Measurements from ENCODE around the gene COPE. TPM values are rescaled to one million over a fixed set of nuclear protein-coding genes. Genes with fewer than 3 reads are reported as not detected.
A peak's percentile ranks its signal among the peaks of the same experiment; 100 is the strongest.

Gene COPE
- total RNA-seq, 1 donor from 2014 or later, result 67.8 TPM

DNA sequence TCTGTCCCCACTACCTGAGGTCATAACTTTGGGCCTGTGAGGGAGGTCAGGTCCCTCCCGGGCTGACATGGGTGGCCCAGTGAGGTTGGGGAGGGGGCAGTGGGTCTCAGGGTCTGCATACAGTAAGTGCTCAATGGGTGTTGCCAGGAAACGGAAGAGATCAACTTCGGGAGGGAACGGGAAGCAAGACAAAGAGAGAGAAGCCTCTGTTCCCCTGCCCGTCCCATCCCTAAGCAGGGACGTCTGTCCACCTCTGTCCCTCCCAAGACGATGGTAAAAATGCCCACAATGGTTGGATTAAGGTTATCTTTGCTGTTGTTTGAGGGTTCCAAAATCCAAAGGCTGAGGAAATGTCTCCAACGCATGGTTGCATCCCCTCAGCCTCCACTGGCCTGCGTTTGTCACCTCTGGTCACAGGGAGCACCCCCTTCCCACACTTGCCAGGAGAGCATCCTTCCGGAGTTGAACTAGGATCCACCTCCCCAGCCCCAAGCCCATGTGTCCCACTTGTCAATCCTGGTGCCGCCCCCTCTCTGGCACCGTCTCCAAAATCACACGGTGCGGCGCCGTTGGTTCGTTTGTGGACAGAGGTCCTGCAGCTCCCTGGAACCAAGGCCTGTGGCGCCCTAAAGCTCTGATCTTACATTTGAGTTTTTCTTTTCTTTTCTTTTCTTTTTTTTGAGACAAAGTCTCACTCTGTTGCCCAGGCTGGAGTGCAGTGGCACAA is 22.6 kb upstream of the COPE start:
- Histone ChIP-seq H3K36me3 (ENCODE audit: control insufficient read depth in 3 of 3, insufficient read depth in 3 of 3, low read length in 3 of 3) (peaks cover 10 to 13% (median 12%) of the 10 kb centered on the region in 3 donors), H3K27ac (ENCODE audit: low read depth, low read length) (peak overlapping the region; percentile 60), H3K4me1 (ENCODE audit: control insufficient read depth in 3 of 3, insufficient read depth in 3 of 3, low read length in 3 of 3) (peaks cover 18 to 26% (median 21%) of the 10 kb centered on the region in 3 donors), H3K9ac (ENCODE audit: low read depth in 1 of 3, low read length in 3 of 3) (peak overlapping the region in 1 of 3 donors; percentile 75), H3K4me3 (ENCODE audit: low read length in 3 of 3) (peak overlapping the region; percentile 52 to 68 (median 57)), H3K9me3 (ENCODE audit: control insufficient read depth in 3 of 3, low read length in 3 of 3) (no peaks in the 10 kb centered on the region), H3K27me3 (ENCODE audit: control insufficient read depth in 3 of 3, insufficient read depth in 3 of 3, low read length in 3 of 3) (no peaks in the 10 kb centered on the region)

DNA sequence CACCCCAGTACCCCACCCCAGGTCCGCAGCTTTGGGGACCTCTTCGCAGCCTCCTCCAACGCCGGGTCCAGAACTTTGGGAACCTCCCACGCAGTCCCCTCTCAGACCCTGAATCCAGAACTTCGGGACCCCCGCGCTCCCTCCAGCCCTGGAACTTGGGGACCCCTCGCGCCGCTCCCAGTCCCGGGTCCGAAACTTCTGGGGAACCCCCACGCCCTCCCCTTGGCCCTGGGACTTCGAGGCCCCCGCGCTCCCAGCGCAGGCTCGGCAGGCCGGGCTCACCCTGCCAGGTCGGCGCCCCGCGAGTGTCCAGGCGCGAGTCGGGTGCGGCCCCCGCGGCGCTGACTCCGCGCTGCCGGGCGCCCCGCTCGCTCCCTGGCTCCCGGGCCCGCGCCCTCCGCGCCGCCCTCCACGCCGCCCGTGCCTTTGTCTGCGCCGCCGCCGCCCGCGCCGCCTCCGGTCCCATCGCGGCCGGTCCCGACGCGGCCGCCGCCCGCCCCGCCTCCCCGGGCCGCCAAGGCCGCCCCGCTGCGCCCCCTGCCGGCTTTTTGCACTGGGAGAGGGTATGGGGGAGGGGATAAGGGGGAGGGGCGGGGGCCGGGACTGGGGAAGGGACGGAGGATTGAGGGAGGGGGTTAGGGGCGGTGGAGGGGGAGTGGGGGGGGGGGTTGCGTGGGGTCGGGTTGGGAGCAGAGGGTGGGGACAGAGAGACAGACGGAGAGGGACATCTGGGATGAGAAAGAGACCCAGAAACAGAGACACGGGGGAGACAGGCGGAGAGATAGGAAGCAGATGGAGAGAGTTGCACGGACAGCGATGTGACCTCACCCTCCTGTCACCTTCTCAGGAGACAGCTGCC is 21.8 kb upstream of the COPE start, which contains the start of gene HOMER3:
TSS of gene HOMER3 (minus strand) at position 449 of the 859 bp plus-strand sequence. CDS start 2,235 bp downstream, outside the sequence.
- peaks cover 18 to 26% (median 21%) of the 10 kb centered on the region in 3 donors for H3K4me1 ChIP-seq (ENCODE audit: control insufficient read depth in 3 of 3, insufficient read depth in 3 of 3, low read length in 3 of 3)
- H3K36me3 ChIP-seq (ENCODE audit: control insufficient read depth in 3 of 3, insufficient read depth in 3 of 3, low read length in 3 of 3), result peaks cover 4 to 6% (median 4%) of the 10 kb centered on the region in 3 donors
- H3K27me3 ChIP-seq (ENCODE audit: control insufficient read depth in 3 of 3, insufficient read depth in 3 of 3, low read length in 3 of 3), result no peaks in the 10 kb centered on the region
- peak within 1 kb of the TSS; percentile 86 to 94 (median 88) for H3K9ac ChIP-seq (ENCODE audit: low read depth in 1 of 3, low read length in 3 of 3)
- H3K27ac ChIP-seq (ENCODE audit: low read depth, low read length), result peak within 1 kb of the TSS; percentile 92
- H3K4me3 ChIP-seq (ENCODE audit: low read length in 3 of 3), result peak within 1 kb of the TSS; percentile 81 to 86 (median 82)
- no peaks in the 10 kb centered on the region for H3K9me3 ChIP-seq (ENCODE audit: control insufficient read depth in 3 of 3, low read length in 3 of 3)

DNA sequence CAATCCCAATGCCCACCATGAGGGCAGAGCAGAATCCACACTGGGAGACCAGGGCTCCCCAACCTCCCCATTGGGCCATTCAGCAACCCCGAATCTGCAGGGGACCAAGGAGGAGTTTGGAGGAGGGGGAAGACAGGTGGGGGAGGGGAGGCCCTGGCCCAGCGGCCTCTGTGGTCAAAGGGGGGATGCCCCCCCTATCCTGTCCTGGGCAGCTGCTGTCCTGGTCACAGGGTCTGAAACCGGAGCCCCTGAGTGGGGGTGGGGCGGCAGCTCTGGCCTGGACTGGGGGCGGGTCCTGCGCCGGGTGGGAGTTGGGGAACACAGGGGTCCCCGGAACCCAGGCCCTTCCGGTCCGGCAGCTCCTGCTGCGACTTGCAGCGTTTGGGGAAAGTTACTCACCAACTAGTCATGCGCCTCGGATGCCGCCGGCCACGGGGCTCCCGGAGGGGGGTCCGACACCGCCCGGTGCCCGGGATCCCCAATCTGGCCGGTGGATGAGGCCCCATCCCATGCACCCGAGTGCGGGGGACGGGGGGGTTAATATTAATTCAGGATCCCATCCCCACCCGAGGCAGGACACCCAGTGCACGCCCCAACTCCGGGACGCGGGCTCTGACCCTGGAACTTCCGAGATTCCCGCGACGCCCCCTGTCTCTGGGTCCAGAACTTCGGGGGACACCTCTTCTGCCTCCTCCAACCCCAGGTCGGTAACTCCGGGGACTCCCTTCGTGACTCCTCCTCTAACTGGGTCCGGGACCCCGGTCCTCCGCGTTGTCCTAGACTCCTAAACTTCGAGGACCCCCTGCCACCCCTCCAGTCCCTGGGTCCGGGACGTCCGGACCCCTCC is 21.0 kb upstream of the COPE start:
- Histone ChIP-seq H3K4me1 (ENCODE audit: control insufficient read depth in 3 of 3, insufficient read depth in 3 of 3, low read length in 3 of 3) (peaks cover 18 to 26% (median 21%) of the 10 kb centered on the region in 3 donors), H3K36me3 (ENCODE audit: control insufficient read depth in 3 of 3, insufficient read depth in 3 of 3, low read length in 3 of 3) (peaks cover 6 to 7% (median 7%) of the 10 kb centered on the region in 3 donors), H3K27ac (ENCODE audit: low read depth, low read length) (peak overlapping the region; percentile 92), H3K27me3 (ENCODE audit: control insufficient read depth in 3 of 3, insufficient read depth in 3 of 3, low read length in 3 of 3) (no peaks in the 10 kb centered on the region), H3K4me3 (ENCODE audit: low read length in 3 of 3) (peak overlapping the region; percentile 81 to 86 (median 82)), H3K9ac (ENCODE audit: low read depth in 1 of 3, low read length in 3 of 3) (peak overlapping the region; percentile 86 to 94 (median 88)), H3K9me3 (ENCODE audit: control insufficient read depth in 3 of 3, low read length in 3 of 3) (no peaks in the 10 kb centered on the region)

DNA sequence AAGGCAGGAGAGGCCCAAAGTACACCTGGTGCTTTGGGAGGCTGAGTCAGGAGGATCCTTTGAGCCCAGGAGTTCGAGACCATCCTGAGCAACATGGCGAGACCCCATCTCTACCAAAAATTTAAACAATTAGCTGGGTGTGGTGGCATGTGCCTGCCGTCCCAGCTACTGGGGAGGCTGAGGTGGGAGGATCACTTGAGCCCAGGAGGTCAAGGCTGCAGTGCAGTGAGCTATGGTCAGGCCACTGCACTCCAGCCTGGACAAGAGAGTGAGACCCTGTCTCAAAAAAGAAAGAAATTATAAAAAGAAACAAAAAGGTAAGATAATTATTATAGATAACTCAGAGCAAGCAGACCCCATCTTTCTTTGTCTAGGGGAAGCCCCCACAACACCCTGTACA is 20.0 kb upstream of the COPE start:
- Histone ChIP-seq H3K27me3 (ENCODE audit: control insufficient read depth in 3 of 3, insufficient read depth in 3 of 3, low read length in 3 of 3) (no peaks in the 10 kb centered on the region), H3K9ac (ENCODE audit: low read depth in 1 of 3, low read length in 3 of 3) (peak overlapping the region in 2 of 3 donors; percentile 88 to 94), H3K4me3 (ENCODE audit: low read length in 3 of 3) (peak overlapping the region; percentile 81 to 86 (median 82)), H3K9me3 (ENCODE audit: control insufficient read depth in 3 of 3, low read length in 3 of 3) (no peaks in the 10 kb centered on the region), H3K36me3 (ENCODE audit: control insufficient read depth in 3 of 3, insufficient read depth in 3 of 3, low read length in 3 of 3) (peaks cover 11 to 13% (median 11%) of the 10 kb centered on the region in 3 donors), H3K27ac (ENCODE audit: low read depth, low read length) (peak overlapping the region; percentile 92), H3K4me1 (ENCODE audit: control insufficient read depth in 3 of 3, insufficient read depth in 3 of 3, low read length in 3 of 3) (peaks cover 18 to 26% (median 21%) of the 10 kb centered on the region in 3 donors)

DNA sequence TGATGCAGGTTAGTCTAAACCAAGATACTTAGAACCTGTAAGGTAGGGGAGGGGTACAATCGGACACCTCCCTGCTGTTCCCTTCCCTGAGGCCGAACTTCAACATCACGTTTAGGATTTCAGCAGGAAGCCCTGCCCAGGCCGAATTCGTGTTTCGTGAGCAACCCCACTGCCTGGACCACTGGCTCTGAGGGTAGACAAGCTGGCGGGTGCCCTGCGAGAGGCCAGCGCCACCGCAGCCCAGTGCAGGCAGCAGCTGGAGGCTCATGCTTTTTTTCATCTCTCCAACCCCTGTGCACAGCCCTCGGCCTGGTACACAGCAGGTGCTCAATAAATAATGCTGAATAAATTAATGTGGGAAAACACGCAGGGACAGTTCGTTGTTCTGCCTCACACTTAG is 14.1 kb upstream of the COPE start:
- Histone ChIP-seq H3K27me3 (ENCODE audit: control insufficient read depth in 3 of 3, insufficient read depth in 3 of 3, low read length in 3 of 3) (no peaks in the 10 kb centered on the region), H3K4me3 (ENCODE audit: low read length in 3 of 3) (no peak overlapping the region), H3K9me3 (ENCODE audit: control insufficient read depth in 3 of 3, low read length in 3 of 3) (no peaks in the 10 kb centered on the region), H3K36me3 (ENCODE audit: control insufficient read depth in 3 of 3, insufficient read depth in 3 of 3, low read length in 3 of 3) (peaks cover 38 to 40% (median 39%) of the 10 kb centered on the region in 3 donors), H3K9ac (ENCODE audit: low read depth in 1 of 3, low read length in 3 of 3) (no peak overlapping the region), H3K4me1 (ENCODE audit: control insufficient read depth in 3 of 3, insufficient read depth in 3 of 3, low read length in 3 of 3) (peaks cover 0 to 1% (median 0%) of the 10 kb centered on the region in 3 donors), H3K27ac (ENCODE audit: low read depth, low read length) (no peak overlapping the region)

DNA sequence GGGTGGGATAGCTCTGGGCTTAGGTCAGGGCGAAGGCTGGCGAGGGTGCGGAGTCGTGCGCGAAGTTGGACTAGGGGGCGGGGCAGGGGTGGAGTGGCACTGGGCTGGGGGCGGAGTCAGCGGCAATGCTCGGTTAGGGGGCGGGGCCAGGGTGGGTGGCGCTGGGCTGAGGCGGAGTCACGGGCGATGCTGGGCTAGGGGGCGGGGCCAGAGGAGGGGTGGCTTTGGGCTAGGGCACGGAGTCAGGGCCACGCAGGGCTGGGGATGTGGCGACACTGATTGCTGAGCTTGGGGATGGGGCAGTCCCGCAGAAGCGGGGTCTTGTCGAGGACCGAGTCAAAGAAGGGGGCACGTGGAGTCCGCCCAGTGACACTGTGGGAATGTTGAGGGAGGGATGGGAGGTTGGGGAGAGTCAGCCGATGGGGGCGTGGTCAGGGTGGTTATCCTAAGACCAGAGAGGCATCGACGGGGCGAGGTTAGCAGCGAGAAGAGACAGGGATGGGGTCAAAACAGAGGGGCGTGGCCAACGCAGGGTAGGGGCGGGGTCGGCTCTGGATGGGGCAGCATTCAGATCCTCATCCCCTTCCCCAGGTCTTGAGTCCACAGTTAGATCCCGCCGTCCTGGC is 13.1 kb upstream of the COPE start:
- Histone ChIP-seq H3K9me3 (ENCODE audit: control insufficient read depth in 3 of 3, low read length in 3 of 3) (no peaks in the 10 kb centered on the region), H3K4me3 (ENCODE audit: low read length in 3 of 3) (no peak overlapping the region), H3K27me3 (ENCODE audit: control insufficient read depth in 3 of 3, insufficient read depth in 3 of 3, low read length in 3 of 3) (no peaks in the 10 kb centered on the region), H3K36me3 (ENCODE audit: control insufficient read depth in 3 of 3, insufficient read depth in 3 of 3, low read length in 3 of 3) (peaks cover 40 to 44% (median 43%) of the 10 kb centered on the region in 3 donors), H3K4me1 (ENCODE audit: control insufficient read depth in 3 of 3, insufficient read depth in 3 of 3, low read length in 3 of 3) (no peaks in the 10 kb centered on the region), H3K9ac (ENCODE audit: low read depth in 1 of 3, low read length in 3 of 3) (no peak overlapping the region), H3K27ac (ENCODE audit: low read depth, low read length) (no peak overlapping the region)

DNA sequence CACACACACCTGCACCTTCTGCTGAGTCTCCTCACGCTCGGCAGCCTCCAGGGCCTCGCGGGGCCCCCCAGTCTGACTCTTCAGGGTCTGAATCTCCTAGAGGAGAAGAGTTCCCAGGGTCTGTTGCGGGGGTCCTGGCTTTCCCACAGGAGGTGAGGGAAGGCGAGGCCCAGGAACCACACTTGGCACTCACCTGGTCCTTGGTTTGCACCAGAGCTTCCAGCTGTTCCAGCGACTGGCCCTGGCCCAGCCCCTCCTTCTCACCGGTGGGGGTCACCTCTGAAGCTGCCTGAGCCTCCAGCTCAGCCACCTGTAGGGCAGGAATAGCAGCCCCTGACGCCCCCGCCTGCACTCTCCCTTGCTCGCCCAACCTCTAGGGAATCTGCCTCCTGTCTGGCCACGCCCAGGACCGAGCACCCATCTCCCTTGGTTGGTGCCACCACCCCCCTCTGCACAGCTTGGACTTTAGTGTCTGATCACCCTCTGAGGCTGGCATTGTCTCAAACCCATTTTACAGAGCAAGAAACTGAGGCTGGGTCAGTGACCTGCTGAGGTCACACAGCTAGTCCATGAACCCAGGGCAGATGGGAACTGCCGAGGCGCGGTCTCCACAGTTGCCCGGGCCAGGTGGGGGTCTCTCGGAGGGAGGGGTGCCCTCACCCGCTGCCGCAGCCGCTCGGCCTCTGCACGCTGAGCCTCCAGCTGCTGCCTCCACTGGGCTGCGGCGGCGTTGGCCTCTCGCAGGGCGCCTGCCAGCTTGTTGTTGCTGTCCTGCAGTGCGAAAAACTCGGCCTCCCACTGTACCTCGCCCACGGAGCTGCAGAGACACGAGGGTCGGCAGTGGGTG is 12.4 kb upstream of the COPE start:
- Histone ChIP-seq H3K4me3 (ENCODE audit: low read length in 3 of 3) (no peak overlapping the region), H3K27ac (ENCODE audit: low read depth, low read length) (no peak overlapping the region), H3K9ac (ENCODE audit: low read depth in 1 of 3, low read length in 3 of 3) (no peak overlapping the region), H3K27me3 (ENCODE audit: control insufficient read depth in 3 of 3, insufficient read depth in 3 of 3, low read length in 3 of 3) (no peaks in the 10 kb centered on the region), H3K4me1 (ENCODE audit: control insufficient read depth in 3 of 3, insufficient read depth in 3 of 3, low read length in 3 of 3) (no peaks in the 10 kb centered on the region), H3K9me3 (ENCODE audit: control insufficient read depth in 3 of 3, low read length in 3 of 3) (no peaks in the 10 kb centered on the region), H3K36me3 (ENCODE audit: control insufficient read depth in 3 of 3, insufficient read depth in 3 of 3, low read length in 3 of 3) (peaks cover 40 to 47% (median 46%) of the 10 kb centered on the region in 3 donors)

DNA sequence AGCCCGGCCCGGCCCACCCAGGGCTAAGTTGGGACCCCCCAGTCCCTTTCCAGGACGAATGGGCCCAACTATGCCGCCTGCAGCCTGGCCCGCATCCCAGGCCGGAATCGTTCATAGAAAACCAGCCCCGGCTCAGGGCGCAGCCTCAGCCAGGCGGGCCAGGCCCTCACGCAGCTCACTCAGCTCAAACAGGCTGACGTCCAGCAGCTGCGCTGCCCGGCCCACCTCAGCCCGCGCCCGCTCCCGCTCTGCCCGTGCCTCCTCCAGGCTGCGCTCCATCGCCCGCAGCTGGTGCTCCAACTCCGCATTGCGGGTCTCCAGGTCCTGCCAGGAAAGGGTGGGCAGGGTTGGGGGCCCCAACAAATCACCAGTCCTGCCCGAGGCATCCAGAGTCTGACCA is 10.1 kb upstream of the COPE start:
- H3K27me3 ChIP-seq (ENCODE audit: control insufficient read depth in 3 of 3, insufficient read depth in 3 of 3, low read length in 3 of 3), result no peaks in the 10 kb centered on the region
- H3K9me3 ChIP-seq (ENCODE audit: control insufficient read depth in 3 of 3, low read length in 3 of 3), result no peaks in the 10 kb centered on the region
- H3K27ac ChIP-seq (ENCODE audit: low read depth, low read length), result no peak overlapping the region
- peaks cover 54 to 57% (median 55%) of the 10 kb centered on the region in 3 donors for H3K36me3 ChIP-seq (ENCODE audit: control insufficient read depth in 3 of 3, insufficient read depth in 3 of 3, low read length in 3 of 3)
- H3K4me3 ChIP-seq (ENCODE audit: low read length in 3 of 3), result no peak overlapping the region
- no peaks in the 10 kb centered on the region for H3K4me1 ChIP-seq (ENCODE audit: control insufficient read depth in 3 of 3, insufficient read depth in 3 of 3, low read length in 3 of 3)
- no peak overlapping the region for H3K9ac ChIP-seq (ENCODE audit: low read depth in 1 of 3, low read length in 3 of 3)

All from skeletal muscle tissue (tissue), 4 donors.